A204.1 (cell line): Measurements from ENCODE around the gene ST6GALNAC4.

Experiments
- FAIRE-seq: peaks from 2 replicates; lab custom pipeline; 2012; peaks lifted over from hg19 to GRCh38; lab: Jason Lieb, UNC

The ST6GALNAC4 gene

DNA sequence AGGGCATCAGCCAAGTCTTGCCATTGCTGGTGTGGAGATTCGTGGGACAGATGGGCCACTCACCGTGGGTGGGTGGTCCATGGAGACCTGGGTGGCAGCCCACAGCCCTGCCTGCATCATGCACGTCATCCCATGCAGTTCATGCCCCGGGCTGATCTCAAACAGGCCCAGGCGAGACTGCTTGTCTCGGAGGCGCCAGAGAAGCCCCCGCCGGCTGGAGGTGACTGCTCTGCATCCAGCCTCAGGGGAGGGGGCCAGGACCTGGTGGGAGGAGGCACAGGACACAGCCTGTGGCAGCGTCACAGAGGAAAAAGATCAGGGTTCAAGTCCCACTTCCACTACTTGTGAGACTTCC is 12.8 kb upstream of the ST6GALNAC4 start:
- FAIRE-seq, result no peak

DNA sequence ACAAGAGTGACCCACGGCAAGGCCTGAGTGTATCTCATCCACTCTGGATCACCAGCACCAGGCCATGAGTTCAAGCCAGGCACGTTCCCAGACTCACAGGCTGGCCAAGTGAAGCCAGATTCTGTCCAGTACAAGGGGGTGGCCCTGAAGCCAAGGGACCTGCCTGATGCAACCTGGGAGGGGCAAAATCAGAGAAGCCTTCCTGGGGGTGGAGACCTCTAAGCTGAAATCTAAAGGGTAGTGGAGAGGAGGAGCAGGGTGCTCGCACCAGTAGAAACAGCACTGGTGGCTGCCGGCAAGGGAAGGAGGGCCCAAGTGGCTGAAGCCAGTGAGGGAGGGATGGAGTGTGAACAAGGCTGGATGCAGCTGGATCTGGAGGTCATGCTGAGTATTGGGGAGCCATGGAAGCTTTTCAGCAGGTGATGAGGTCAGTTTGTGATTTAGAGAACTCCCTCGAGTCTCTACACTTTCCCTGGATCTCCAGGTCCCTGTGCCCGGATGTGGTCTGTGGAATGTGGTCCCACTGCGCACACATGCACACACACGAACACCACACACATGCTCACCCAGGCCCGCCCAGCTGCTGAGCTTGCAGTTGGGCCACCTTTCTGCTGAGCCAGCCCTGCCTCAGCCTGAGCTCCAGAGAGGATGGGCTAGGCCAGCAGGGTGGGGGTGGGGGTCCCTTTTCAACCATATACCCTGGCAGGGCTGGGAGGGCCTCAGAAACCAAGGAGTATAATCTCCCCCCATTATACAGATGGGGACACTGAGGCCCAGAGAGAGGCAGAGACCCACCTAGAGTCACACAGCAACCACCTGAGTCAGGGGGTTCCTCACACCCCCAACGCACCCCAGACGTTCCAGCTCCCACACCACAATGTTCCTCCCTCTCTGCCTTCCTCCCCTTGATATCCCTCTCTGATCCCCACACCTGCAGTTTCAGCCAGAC is 12.1 kb upstream of the ST6GALNAC4 start:
- FAIRE-seq, result no peak

DNA sequence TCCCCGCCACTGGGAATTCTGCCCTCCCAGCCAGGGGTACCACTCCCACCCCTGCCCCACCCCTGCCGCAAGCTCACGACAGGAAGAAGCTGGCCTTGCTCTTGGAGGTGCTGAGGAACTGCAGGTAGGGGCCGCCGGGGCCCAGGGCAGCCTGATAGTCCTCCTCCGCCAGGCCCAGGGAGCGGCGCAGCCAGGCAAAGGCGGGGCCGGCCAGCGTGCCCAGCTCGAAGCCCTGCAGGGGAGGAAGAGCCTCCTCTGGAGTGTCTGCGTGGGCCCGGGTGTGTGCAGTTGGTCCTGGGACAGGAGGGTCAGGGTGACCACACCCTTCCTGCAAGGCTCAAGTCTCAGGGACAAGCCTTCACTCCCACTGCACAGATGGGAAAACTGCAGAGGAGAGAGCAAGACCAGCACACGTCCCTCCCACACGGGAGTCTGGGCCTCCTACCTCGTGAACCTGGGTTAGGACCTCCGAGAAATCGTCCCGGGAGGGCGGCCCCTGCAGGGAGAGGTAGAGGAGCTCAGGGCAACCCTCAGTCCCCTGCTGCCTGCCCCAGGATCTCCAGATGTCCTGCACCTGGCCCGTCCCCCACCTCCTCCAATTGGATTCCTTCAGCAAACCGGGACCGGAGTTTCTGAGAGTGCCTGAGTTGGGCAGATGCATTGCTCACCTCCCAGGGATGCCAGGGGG is 11.3 kb upstream of the ST6GALNAC4 start:
- no peak for FAIRE-seq

DNA sequence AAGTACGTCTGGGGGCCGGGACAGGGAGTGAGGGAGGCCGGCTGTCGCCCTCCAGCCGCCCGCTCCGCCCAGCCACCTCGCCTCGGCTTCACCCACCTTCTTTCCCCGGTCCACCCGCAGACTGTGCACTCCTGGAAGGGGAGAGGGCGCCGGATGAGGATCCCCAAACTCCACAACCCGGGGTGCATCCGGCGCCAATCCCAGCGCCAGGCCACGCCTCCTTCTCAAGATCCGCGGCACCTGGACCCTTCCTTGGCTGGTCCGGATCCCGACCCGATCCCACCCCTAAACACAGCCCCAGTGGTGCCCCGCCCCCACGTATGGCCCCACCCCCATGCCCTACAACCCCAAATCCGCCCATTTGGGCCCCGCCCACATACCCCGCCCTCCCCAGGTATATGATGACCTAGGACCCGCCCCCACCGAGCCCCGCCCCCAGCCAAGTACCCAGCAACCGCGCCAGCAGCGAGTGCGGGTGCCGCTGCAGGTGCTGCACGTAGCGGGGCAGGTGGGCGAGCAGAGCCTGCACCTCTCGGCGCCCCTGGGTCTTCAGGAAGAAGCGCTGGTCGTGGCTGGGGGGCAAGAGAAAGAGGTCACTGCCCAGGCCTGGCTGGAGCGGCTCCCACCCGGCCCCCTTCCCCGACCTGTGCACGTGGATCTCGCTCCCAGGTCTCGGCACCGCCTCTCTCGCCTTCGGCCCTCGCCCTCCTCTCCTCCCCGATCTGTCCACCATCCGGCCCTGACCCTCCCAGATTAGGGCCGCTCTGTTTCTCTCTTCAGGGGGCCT is 10.6 kb upstream of the ST6GALNAC4 start:
- FAIRE-seq, result no peak

DNA sequence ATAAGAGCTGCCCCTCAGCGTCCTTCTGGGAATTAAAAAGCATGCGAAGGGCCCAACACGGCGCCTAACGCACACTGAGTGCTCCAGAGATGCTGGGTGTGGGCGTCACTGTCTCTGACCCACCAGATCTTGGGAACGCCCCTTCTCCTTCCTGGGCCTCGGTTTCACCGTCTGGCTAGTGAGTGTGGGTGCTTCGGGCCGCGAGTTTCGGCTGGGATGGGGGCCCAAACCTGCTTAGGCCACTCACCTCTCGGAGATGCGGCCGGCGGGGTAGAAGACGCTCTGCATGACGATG is 10.0 kb upstream of the ST6GALNAC4 start:
- no peak for FAIRE-seq

DNA sequence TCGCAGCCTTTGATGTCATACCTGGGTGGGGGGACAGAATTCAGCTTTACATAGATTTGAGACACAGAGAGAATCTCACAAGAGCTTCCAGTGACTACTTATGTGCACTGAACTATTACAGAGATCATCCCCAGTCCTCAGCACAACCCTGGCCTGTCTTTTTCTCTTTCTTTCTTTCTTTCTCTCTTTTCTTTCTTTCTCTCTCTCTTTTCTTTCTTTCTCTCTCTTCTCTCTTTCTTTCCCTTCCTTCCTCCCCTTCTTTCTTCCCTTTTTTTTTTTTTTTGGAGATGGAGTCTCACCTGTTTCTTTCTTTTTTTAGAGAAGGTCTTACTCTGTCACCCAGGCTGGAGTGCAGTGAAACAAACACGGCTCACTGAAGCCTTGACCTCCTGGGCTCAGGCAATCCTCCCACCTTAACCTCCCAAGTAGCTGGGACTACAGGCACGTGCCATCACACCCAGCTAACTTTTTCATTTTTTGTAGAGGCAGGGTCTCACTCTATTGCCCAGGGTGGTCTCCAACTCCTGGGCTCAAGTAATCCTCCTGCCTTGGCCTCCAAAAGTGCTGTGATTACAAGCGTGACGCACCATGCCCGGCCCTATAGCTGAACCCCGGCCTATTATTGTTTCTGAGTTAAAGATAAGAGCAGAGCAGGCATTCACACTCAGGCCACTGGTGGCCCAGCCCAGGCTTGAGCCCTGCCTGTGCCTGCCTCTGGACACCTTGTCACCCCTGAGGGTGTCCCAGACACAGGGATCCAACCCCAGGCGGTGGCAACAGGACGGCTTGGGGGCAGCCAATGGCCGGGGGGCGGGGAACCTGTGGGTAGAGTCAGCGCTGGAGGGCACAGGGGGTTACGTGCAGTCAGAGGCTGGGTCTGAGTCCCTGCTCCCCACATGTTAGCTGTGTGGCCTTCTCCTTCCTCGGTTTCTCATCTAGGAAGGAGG is 9.4 kb upstream of the ST6GALNAC4 start:
- FAIRE-seq, result no peak

DNA sequence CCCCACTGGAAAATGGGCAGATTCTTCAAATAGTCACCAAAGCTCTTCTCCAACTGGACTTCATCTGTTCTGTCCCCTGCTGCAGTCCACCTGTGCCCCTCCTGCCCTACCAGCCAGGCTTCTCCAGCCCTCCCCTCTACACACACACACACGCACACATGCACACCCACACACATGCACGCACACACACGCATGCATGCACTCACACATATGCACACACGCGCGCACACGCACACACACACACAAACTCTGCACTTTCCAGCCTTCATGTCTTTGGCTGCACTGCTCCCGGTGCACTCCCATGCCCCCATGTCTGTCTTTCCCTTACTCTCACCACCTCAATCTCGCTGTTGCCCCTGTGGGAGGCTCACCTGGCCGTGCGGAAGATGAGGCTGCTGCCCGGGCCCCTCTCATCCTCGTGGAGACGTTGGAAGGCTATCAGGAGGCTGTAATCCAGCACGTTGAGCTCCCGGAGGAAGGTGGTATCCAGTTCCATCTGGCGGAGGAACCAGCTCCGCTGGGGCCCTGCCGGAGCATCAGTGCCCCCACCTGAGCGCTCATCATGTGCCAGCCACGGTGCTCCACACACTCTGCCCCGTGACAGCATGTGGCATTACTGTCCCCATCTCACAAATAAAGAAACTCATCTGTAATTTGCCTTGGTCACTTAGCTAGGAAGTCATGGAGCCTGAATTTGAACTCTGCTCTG is 8.0 kb upstream of the ST6GALNAC4 start:
- no peak for FAIRE-seq

DNA sequence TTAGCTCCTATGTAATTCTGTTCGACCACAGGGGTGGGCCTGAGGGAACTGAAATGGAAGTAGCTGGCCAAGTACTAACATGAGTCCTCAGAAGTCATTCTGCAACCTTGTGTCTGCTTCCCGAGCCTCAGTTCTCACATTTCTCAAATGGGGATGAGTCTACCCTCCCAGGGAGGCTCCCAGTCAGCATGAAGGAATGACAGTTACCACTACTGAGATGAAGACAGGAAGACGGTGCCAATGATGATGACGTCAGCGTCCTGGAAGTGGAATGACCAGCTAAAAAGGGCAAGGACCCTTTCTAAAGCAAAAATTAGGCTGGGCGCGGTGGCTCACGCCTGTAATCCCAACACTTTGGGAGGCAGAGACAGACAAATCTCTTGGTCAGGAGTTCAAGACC is 6.9 kb upstream of the ST6GALNAC4 start:
- FAIRE-seq, result no peak

DNA sequence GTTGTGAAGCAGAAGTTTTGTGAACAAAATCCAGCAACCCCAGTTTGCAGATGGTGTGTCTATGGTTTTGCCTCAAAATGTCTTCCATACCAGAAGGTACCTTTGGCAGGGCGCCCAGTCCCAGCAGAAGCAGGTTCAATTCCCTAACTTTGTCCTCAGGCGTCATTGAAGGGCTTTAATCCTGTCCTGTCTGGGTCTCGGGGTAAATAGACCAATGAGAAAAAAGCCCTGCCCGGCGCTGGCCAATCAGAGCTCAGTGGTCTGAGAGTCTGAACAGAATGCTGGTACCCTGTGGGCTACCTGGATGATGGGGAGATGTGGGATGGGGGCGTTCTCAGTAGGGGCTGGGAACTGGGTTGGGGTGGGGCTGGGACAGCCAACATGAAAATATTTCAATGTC is 6.2 kb upstream of the ST6GALNAC4 start:
- no peak for FAIRE-seq

DNA sequence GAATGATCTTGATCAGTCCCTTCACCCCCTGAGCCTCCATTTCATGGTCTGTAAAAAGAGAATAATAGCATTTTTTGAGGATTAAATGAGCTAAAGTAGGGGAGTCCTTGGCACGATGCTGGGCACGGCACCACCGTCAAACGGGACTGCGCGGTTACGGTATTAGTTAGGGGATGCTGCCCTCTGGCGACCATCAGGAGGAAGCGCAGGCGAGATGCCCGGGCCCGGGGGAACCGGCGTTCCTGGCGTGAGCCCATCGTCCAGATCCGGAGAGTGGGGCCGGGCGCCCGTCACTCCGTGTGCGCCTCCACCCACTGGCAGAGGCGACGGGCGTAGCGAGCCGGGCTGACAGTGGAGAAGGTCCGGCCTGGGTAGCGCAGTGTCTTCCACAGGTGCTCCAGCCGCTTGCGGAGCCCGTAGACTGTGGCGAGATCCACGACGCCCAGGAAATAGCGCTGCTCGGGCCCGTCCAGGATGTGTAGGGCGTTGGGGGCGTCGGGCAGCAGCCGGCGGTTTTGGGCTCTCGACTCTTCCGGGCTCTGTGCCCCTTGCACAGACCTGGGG is 4.8 kb upstream of the ST6GALNAC4 start:
- FAIRE-seq, result no peak

DNA sequence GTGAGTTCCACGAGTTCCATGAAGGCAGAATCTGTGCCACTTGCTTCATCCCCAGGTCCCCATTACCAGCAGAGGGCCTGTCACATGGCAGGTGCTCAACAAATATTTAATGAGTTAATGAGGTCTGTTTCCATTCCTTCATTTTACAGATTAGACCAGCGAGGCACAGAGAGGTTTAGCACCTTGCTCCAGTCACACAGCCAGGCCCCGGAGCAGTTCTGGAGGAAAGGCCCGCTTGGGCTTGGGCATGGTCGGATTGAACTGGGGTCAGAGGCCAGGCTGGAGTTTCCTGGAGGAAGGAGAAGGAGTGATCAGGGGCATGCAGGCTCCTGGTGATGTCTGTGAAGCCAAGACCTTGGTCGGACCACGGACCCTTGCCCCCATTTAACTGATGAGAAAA is 4.0 kb upstream of the ST6GALNAC4 start:
- FAIRE-seq, result no peak

DNA sequence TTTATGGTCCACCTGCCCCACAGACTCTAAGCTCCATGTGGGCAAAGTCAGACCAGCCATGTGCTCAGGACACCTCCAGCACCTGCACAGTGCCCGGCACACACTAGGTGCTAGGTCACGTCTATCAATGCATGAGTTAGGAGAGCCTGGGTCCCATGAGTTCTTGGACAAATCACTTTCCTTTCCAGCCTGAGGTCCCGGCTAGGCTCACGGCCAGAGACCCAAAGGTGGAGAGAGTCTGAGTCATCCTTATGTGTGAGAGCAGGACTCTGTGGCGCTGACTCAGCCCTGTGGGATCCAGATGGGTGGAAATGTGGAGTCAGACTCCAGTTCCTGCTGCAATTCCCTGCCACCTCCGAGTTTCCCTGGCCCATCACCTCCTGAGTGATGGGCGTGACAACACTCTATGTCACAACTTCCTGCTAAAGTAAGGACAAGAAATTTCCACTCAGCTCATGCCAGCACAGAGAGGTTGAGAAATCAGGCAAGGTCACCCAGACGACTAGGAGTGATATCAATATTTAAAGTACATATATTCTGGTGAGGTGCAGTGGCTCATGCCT is 2.5 kb upstream of the ST6GALNAC4 start:
- peak; percentile 9 for FAIRE-seq

DNA sequence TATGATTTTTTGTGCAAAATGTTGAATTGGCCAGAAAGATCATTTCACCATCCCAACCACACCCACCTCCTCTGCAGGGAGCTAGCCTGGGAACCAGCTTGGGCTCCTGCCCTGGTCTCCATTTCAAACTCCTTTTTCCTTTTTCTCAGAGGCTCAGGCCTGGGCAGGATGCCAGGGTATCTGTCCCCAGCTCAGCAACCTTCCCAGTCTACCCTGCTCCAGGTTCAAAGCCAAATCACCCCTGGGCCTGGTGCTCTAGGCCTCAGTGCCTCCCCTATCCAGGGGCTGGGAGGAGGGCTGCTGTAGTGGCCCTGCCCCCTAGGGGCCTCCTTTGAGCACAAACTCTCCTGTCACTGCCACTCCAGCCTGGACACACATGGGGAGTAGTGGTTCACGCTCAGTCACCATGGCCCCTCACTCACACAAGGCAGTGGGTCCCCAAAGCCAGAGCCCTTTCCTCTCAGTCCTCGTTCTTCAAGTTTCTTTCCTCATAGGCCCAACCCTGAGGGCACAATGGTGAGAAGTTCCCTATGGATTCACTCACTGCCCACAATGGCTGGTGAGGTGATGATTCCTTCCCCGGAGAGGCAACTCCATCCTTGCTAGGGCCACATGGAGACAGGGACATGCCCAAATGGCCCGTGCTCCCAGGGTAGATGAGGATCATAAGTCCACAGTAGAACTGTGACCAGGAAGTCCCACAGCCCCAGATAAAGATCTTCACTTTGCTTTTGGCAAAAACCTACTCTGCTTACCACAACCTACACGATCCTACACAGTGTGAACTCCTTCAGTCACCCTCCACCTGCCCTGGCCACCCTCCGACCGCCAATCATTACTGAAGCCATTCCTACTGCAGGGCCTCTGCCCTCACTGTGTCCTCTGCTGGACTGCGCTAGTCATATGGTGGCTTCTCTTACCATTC is 1.6 kb upstream of the ST6GALNAC4 start:
- FAIRE-seq, result no peak

DNA sequence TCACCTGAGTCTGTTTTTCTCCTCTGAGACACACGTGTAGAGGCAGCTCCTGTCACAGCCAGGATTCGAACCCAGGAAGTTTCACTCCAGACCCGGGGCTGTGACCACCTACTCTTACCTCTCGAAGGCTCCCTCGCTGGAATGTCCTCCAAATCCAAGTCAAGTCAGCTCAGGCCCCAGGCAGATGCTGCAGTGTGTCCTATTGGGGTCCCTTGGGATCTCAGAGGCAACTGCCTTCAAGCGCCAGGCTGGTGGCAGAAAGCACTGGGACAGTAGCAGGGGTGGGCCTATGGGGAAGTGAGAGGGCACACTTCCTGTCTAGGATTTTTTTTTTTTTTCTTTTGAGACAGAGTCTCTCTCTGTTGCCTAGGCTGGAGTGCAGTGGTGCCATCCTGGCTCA is 762 bp upstream of the ST6GALNAC4 start:
- no peak for FAIRE-seq

DNA sequence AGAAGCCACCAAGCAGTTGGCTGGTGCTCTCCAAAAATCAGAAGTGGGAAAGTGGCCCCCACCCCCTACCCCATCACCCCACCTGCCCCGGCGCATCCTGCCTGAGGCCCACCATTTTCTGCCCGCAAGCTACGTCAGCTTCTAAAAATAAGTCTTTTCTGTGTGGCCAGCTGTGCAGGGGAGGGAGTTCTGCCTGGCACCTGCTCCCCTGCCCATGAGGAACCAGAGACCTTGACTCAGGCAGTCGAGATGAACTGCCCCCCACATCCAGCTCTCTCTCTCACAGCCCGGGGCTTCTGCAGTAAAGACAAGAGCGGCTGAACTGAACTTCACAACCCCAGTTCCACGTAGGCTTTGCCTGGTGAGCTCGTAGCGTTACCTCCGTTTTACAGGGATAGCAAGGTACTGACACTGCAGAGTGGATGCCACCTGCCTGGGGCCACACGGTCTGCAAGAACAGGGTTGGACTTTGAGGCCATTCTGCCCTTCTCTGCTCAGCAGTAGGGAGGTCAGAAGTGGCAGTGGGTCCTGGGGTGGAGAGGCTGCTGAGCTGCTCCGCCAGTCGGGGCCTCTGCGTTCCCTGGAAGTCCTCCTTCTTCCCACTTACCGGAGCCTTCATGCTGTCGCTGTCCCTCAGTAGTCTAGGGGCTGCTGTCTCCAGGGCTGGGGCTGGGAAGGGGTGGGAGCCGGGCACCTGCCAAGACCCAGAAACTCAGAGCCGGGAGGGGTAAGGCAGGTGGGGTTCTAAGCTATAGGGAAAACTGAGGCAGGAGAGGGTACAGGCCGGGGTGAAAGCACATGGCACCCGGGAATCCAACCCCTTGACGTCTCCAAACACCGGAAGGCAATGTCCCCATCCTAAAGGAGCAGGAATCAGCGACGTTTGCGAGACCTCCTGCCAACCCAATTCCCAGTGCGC is 781 bp downstream of the ST6GALNAC4 start:
- no peak for FAIRE-seq

DNA sequence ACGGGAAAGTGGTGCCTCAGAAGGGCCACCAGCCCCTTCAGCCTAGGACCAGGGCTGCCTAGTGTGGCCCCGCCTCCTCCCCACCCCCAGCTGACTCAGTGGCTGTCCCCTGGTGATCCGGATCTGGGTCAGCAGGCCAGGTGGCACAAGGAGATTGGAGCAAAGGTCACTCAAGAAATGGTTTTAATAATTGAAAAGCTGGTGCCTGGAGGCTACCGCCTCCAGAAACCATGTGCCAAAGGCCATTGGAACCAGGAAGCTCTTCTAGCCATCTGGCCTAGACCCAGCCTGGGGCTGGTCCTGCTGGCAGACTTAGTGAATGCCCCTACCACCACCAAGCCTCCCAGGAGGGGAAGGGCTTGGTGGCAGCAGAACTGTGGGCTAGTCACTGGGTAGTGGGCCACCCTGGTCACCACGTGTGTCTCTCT is 1.5 kb downstream of the ST6GALNAC4 start:
- no peak for FAIRE-seq

DNA sequence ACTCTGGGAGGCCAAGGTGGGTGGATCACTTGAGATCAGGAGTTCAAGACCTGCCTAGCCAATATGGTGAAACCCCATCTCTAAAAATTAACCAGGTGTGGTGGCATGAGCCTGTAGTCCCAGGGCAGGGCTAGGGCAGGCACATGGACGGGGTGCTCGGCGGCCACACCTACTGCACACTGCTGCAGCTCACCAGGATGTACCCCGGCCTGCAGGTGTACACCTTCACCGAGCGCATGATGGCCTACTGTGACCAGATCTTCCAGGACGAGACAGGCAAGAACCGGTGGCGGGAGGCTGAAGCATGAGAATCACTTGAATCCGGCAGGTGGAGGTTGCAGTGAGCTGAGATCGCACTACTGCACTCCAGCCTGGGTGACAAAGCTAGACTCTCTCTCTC is 3.2 kb downstream of the ST6GALNAC4 start:
- no peak for FAIRE-seq

DNA sequence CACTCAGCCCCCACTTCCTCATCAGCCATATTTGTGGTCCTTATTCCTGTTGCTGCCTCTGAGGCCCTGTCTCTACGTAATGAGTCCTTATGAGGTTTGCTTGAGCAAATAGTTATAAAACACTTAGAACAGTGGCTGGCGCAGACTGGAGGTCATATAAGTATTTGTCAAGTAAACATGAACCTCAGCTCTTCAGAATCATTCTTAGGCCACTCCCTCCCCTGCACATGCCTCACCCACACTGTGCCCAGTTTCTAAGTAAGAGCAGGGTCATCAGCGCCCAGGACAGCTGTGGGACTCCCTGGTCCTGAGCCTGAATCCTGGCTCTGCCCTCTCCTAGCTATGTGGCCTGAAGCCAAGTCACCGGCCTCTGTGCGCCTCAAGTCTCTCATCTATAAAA is 4.0 kb downstream of the ST6GALNAC4 start:
- no peak for FAIRE-seq
